WTC11 (cell line): ENCODE measurements around the gene U2AF1. TPM values are rescaled to one million over a fixed set of nuclear protein-coding genes. Genes with fewer than 3 reads are reported as not detected.
"Not testable (repeated sequence)": the region's sequence is repeated elsewhere in the genome, so short reads cannot be mapped to it uniquely, and the experiment has no call there.

Experiments used
- ATAC-seq: fragments of 200-7000 bp; cut with Tn5 transposase; 2 replicates; pipeline ENCODE4 v1.10.0; 2021; ENCODE audit warnings: mild to moderate bottlenecking, moderate library complexity
- CTCF ChIA-PET: fragments of 300-600 bp; sonication (Branson Sonifier 250); formaldehyde crosslinking; loops from one replicate; lab custom pipeline; 2021; ENCODE audit warnings: antibody characterized with exemption; lab: Charles Lee
- POLR2A ChIA-PET: fragments of 350-600 bp; sonication (Branson Sonifier 250); formaldehyde crosslinking; loops from one replicate; lab custom pipeline; 2021; ENCODE audit warnings: antibody characterized with exemption; lab: Charles Lee
- DNase-seq: peaks from one replicate; pipeline ENCODE4 v3.0.0; 2021; ENCODE audit warnings: low spot score
- H3K27ac Mint-ChIP-seq: 2 replicates; pipeline ENCODE4 v1.8.0; 2021; ENCODE audit warnings: mixed read lengths
- H3K27me3 Mint-ChIP-seq: 2 replicates; pipeline ENCODE4 v1.8.0; 2021; ENCODE audit warnings: low read depth, mild to moderate bottlenecking, moderate library complexity, mixed read lengths
- H3K36me3 Mint-ChIP-seq: 2 replicates; pipeline ENCODE4 v1.8.0; 2021; ENCODE audit warnings: mixed read lengths
- H3K4me1 Mint-ChIP-seq: 2 replicates; pipeline ENCODE4 v1.8.0; 2022; ENCODE audit warnings: mixed read lengths
- H3K4me3 Mint-ChIP-seq: 2 replicates; pipeline ENCODE4 v1.8.0; 2021; ENCODE audit warnings: mild to moderate bottlenecking, moderate library complexity, mixed read lengths
- H3K9me3 Mint-ChIP-seq: 2 replicates; pipeline ENCODE4 v1.8.0; 2021; ENCODE audit warnings: mixed read lengths
- total RNA-seq: library from RNA; stranded (reverse); gene quantifications from 3 replicates; pipeline ENCODE4 v1.2.3, GENCODE V29; 2021

U2AF1 gene
- total RNA-seq, 1 experiment from 2014 or later: 41.2 TPM

- POLR2A ChIA-PET, H3K27me3 Mint-ChIP-seq, H3K36me3 Mint-ChIP-seq, DNase-seq, CTCF ChIA-PET, H3K9me3 Mint-ChIP-seq, H3K4me3 Mint-ChIP-seq, H3K27ac Mint-ChIP-seq, H3K4me1 Mint-ChIP-seq: not testable (repeated sequence)
- peak; percentile 21 for ATAC-seq
Observed at GRCh38 chr21:43075170-43076022, 32.0 kb downstream of the U2AF1 start, which contains the start of gene CBS. Gene CBS, minus strand, starts transcription at chr21:43075835. Its CDS starts 3,642 bp downstream, at chr21:43072193.

- DNase-seq, CTCF ChIA-PET, POLR2A ChIA-PET, H3K4me3 Mint-ChIP-seq, ATAC-seq, H3K27ac Mint-ChIP-seq, H3K4me1 Mint-ChIP-seq, H3K27me3 Mint-ChIP-seq, H3K9me3 Mint-ChIP-seq, H3K36me3 Mint-ChIP-seq: not testable (repeated sequence)
Observed at GRCh38 chr21:43074401-43075169, 32.8 kb downstream of the U2AF1 start.

- POLR2A ChIA-PET: not testable (repeated sequence)
Observed at GRCh38 chr21:43072742-43073141, 34.6 kb downstream of the U2AF1 start.

DNA sequence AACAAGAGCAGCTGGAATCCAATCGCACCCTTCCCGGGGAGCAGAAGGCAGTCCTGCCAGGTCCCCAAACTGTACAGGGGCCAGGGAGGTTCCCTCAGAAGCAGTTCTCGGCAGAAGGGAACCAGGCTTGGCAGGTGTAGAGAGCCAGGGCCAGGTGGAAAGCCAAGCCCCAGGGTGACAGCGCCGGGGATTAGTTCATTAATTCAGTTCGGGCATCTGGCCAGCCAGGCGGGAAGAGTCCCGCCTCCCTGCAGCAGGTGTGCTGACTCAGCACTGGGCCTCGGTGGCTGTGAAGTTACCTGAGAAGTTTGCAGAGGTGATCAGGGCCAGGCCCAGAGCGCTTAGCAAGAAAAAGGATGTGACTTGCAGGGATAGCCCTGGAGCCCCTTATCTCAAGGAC, 37.7 kb downstream of the U2AF1 start:
- H3K27ac Mint-ChIP-seq, H3K4me1 Mint-ChIP-seq, H3K9me3 Mint-ChIP-seq, H3K4me3 Mint-ChIP-seq, H3K27me3 Mint-ChIP-seq, DNase-seq, ATAC-seq, CTCF ChIA-PET, POLR2A ChIA-PET, H3K36me3 Mint-ChIP-seq: not testable (repeated sequence)

More at GRCh38 chr21:43072742-43073141, 34.6 kb downstream of the U2AF1 start:
- H3K4me1 Mint-ChIP-seq, CTCF ChIA-PET, DNase-seq, H3K36me3 Mint-ChIP-seq, H3K4me3 Mint-ChIP-seq, ATAC-seq, H3K9me3 Mint-ChIP-seq, H3K27ac Mint-ChIP-seq, H3K27me3 Mint-ChIP-seq: not testable (repeated sequence)

GRCh38 chr21:43068065-43068464, 39.3 kb downstream of the U2AF1 start:
- DNase-seq, CTCF ChIA-PET, H3K4me1 Mint-ChIP-seq, H3K27ac Mint-ChIP-seq, POLR2A ChIA-PET, H3K36me3 Mint-ChIP-seq, H3K27me3 Mint-ChIP-seq, H3K9me3 Mint-ChIP-seq, ATAC-seq, H3K4me3 Mint-ChIP-seq: not testable (repeated sequence)

- POLR2A ChIA-PET, H3K4me1 Mint-ChIP-seq, H3K27ac Mint-ChIP-seq, H3K9me3 Mint-ChIP-seq, H3K4me3 Mint-ChIP-seq, H3K36me3 Mint-ChIP-seq, DNase-seq, H3K27me3 Mint-ChIP-seq, CTCF ChIA-PET: not testable (repeated sequence)
- ATAC-seq: 0 out of 2 replicates have a peak, but pooled peaks have one; percentile 14
Observed at GRCh38 chr21:43066690-43067089, 40.7 kb downstream of the U2AF1 start.

- H3K4me1 Mint-ChIP-seq, H3K36me3 Mint-ChIP-seq, ATAC-seq, H3K27ac Mint-ChIP-seq, POLR2A ChIA-PET, H3K4me3 Mint-ChIP-seq, CTCF ChIA-PET, DNase-seq, H3K9me3 Mint-ChIP-seq, H3K27me3 Mint-ChIP-seq: not testable (repeated sequence)
Observed at GRCh38 chr21:43065991-43066390, 41.4 kb downstream of the U2AF1 start.

DNA sequence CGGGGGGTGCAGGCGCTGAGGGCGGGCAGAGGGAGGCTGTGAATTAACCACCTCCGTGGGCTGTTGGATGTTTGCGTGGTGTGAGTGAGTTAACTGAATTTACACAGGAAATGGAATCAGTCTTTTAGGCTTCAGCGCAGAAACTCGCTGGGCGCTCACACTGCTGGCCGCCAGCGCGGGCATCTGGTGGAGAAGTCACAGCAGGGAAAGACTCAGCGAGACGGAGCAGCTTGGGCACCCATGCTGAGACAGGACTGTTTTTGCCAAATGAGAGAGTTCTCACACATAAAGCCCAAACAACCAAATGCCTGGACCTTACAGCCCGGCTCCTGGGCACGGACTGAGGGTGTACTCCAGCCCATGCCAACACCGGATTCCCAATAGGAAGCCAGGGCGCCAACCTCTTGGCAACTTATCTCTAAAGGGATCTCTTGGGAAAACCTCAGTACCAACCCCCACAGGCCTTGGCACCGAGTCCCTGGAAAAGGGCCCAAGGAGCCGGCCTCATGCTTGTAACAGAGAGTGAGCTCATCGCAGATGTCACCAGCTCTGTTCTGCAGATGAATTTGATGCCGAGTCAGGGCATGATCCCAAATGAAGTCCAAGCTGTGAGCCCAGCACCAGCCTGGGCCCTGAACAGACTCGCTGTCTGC, 43.0 kb downstream of the U2AF1 start:
- H3K9me3 Mint-ChIP-seq, DNase-seq, ATAC-seq, H3K4me3 Mint-ChIP-seq, H3K27me3 Mint-ChIP-seq, CTCF ChIA-PET, H3K36me3 Mint-ChIP-seq, H3K4me1 Mint-ChIP-seq, POLR2A ChIA-PET, H3K27ac Mint-ChIP-seq: not testable (repeated sequence)

- POLR2A ChIA-PET, CTCF ChIA-PET, H3K36me3 Mint-ChIP-seq, H3K9me3 Mint-ChIP-seq, ATAC-seq, H3K27ac Mint-ChIP-seq, DNase-seq, H3K4me1 Mint-ChIP-seq, H3K4me3 Mint-ChIP-seq, H3K27me3 Mint-ChIP-seq: not testable (repeated sequence)
Observed at GRCh38 chr21:43062955-43063664, 44.3 kb downstream of the U2AF1 start.

GRCh38 chr21:43053112-43053511, 54.3 kb downstream of the U2AF1 start:
- H3K4me1 Mint-ChIP-seq, H3K27ac Mint-ChIP-seq, CTCF ChIA-PET, H3K9me3 Mint-ChIP-seq, ATAC-seq, H3K27me3 Mint-ChIP-seq, H3K4me3 Mint-ChIP-seq, POLR2A ChIA-PET, DNase-seq, H3K36me3 Mint-ChIP-seq: not testable (repeated sequence)

- ATAC-seq: peak; percentile 7
- POLR2A ChIA-PET, H3K9me3 Mint-ChIP-seq: not testable (repeated sequence)
Observed at GRCh38 chr21:43045876-43046821, 61.2 kb downstream of the U2AF1 start.

More at GRCh38 chr21:43045876-43046821, 61.2 kb downstream of the U2AF1 start:
- DNase-seq, H3K4me3 Mint-ChIP-seq, H3K27ac Mint-ChIP-seq, CTCF ChIA-PET, H3K27me3 Mint-ChIP-seq, H3K36me3 Mint-ChIP-seq, H3K4me1 Mint-ChIP-seq: not testable (repeated sequence)
